GM06990 (cell line): ENCODE data around the gene TMEM201.

Experiments
- DNase-seq: peaks from one replicate; pipeline ENCODE4 v3.0.0-alpha.2; 2011; ENCODE audit not compliant: insufficient read length; ENCODE audit errors: extremely low read depth
- H3K27me3 ChIP-seq: replicated peaks from 2 replicates; pipeline ENCODE4 v1.6.0; 2011; ENCODE audit warnings: low read length; ENCODE audit not compliant: control insufficient read depth, insufficient read depth
- H3K36me3 ChIP-seq: 2 replicates; pipeline ENCODE4 v1.5.1; 2011; ENCODE audit warnings: low read length; ENCODE audit not compliant: control insufficient read depth, insufficient read depth
- H3K4me3 ChIP-seq: replicated peaks from 2 replicates; pipeline ENCODE4 v1.5.1; 2011; ENCODE audit warnings: low read depth, mild to moderate bottlenecking, control low read depth, low read length
- CTCF ChIP-seq: IDR thresholded peaks from 2 replicates; pipeline ENCODE4 v1.5.1; 2011; ENCODE audit warnings: low read length, control low read depth, mild to moderate bottlenecking, inconsistent platforms; ENCODE audit not compliant: insufficient read depth, poor library complexity, severe bottlenecking

The TMEM201 gene

GRCh38 chr1:9600861-9601834 is 12.4 kb downstream of the TMEM201 start:
- no peak for TF ChIP-seq CTCF
- H3K4me3 ChIP-seq: no peak overlapping the region
- DNase-seq: no peak
- H3K36me3 ChIP-seq: peaks cover 42% of the 10 kb centered on the region
- H3K27me3 ChIP-seq: no peaks in the 10 kb centered on the region

GRCh38 chr1:9601942-9602793 is 13.5 kb downstream of the TMEM201 start:
- H3K4me3 ChIP-seq: no peak overlapping the region
- H3K27me3 ChIP-seq: no peaks in the 10 kb centered on the region
- no peak for DNase-seq
- H3K36me3 ChIP-seq: peaks cover 39% of the 10 kb centered on the region
- TF ChIP-seq CTCF: no peak

GRCh38 chr1:9602794-9603167 is 14.1 kb downstream of the TMEM201 start:
- Histone ChIP-seq H3K4me3 (no peak overlapping the region), H3K36me3 (peaks cover 35% of the 10 kb centered on the region), H3K27me3 (no peaks in the 10 kb centered on the region)
- no peak for DNase-seq
- no peak for TF ChIP-seq CTCF

- Histone ChIP-seq H3K4me3 (no peak overlapping the region), H3K27me3 (no peaks in the 10 kb centered on the region), H3K36me3 (peaks cover 31% of the 10 kb centered on the region)
- no peak for DNase-seq
- no peak for TF ChIP-seq CTCF
Observed at GRCh38 chr1:9603307-9603706, 14.6 kb downstream of the TMEM201 start.

- Histone ChIP-seq H3K4me3 (no peak overlapping the region), H3K27me3 (no peaks in the 10 kb centered on the region), H3K36me3 (peaks cover 32% of the 10 kb centered on the region)
- no peak for TF ChIP-seq CTCF
- DNase-seq: no peak
Observed at GRCh38 chr1:9603766-9604753, 15.3 kb downstream of the TMEM201 start.
